ENCODE results near the gene OR51A7. TPM values are rescaled to one million over a fixed set of nuclear protein-coding genes. Genes with fewer than 3 reads are reported as not detected.
"Not testable (repeated sequence)": the region's sequence is repeated elsewhere in the genome, so short reads cannot be mapped to it uniquely, and the experiment has no call there.

OR51A7 gene
- total and polyA plus RNA-seq, 2 donors (not counting 1 experiment from before 2014, with no cell fraction given): not detected

GRCh38 chr11:4936745-4937144 lies 33.2 kb downstream of the OR51A7 start:
- Mint-ChIP-seq H3K4me1 (no peaks in the 10 kb centered on the region), H3K9me3 (ENCODE audit: insufficient read depth) (peaks cover 3% of the 10 kb centered on the region), H3K4me3 (no peak overlapping the region), H3K27me3 (peaks cover 6% of the 10 kb centered on the region), H3K27ac (no peak overlapping the region)
- Histone ChIP-seq H3K9ac (ENCODE audit: low read length) (no peak overlapping the region), H4K20me1 (ENCODE audit: control insufficient read depth, insufficient read depth, low read length, poor library complexity, severe bottlenecking) (no peaks in the 10 kb centered on the region), H3K4me2 (replicated peaks; ENCODE audit: low read depth, low read length, poor library complexity, severe bottlenecking) (no peak overlapping the region), H3K79me2 (ENCODE audit: control insufficient read depth, insufficient read depth, low read length) (no peaks in the 10 kb centered on the region), H3K36me3 (replicated peaks in 1 of 2; ENCODE audit: control extremely low read depth in 1 of 2, control insufficient read depth in 1 of 2, extremely low read depth in 1 of 2, insufficient read depth in 2 of 2, low read length in 1 of 2) (no peaks in the 10 kb centered on the region), H3K9me3 (ENCODE audit: control extremely low read depth in 1 of 3, control insufficient read depth in 2 of 3, insufficient read depth in 1 of 3, low read length in 2 of 3) (no peaks in the 10 kb centered on the region), H3K27ac (ENCODE audit: low read length in 2 of 2) (no peak overlapping the region), H2AFZ (ENCODE audit: insufficient read depth, low read depth, low read length, poor library complexity, severe bottlenecking) (no peak overlapping the region), H3K4me3 (ENCODE audit: control extremely low read depth in 1 of 5, extremely low read depth in 1 of 5, insufficient read depth in 1 of 5, low read depth in 2 of 5, low read length in 4 of 5) (no peak overlapping the region), H3K27me3 (replicated peaks in 1 of 4; ENCODE audit: control extremely low read depth in 1 of 4, control insufficient read depth in 3 of 4, insufficient read depth in 4 of 4, low read length in 3 of 4) (no peaks in the 10 kb centered on the region), H3K4me1 (ENCODE audit: control insufficient read depth in 2 of 2, insufficient read depth in 2 of 2, low read length in 2 of 2) (no peaks in the 10 kb centered on the region)
- ChIA-PET CTCF (no interaction called here), POLR2A (no interaction called here)
- ATAC-seq (ENCODE audit: low read depth) (no peak), DNase-seq (no peak)
- intact Hi-C loops (cut with micrococcal nuclease): no loop called here
- WGBS (ENCODE audit: insufficient coverage): no CpG with 5 or more reads among the region's 3 CpGs
- TF ChIP-seq EZH2 (IDR thresholded peaks at IDR 0.05; ENCODE audit: borderline replicate concordance, insufficient read depth, low read depth, low read length, poor library complexity, severe bottlenecking) (no peak), CTCF (IDR thresholded peaks at IDR 0.05) (no peak)

DNA sequence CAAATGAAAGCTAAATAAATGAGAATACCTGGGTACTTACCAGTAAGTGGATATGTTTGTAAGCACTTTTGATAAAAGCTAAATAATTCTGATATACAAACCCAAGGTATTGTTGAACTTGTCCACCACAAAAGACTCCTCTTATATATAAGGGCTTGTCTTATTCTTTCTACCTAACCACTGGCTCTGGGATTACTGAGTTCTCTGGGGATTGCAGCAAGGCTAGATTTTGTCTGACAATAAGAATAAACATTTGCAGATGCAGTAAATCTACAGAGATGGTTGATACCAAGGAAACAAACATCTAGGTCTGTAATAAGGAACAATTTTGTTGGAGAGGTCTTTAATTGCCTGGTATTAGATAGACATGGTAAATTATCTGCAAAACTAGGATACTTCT lies 43.9 kb downstream of the OR51A7 start, which contains the start of gene OR51A4:
Gene OR51A4 (minus strand): TSS at position 101 of the 400 bp plus-strand sequence. CDS start 505 bp downstream, outside the sequence.
- ATAC-seq (ENCODE audit: low read depth) (no peak), DNase-seq (no peak)
- Histone ChIP-seq H3K27ac (ENCODE audit: low read length in 2 of 2) (no peak within 1 kb of the TSS), H2AFZ (ENCODE audit: insufficient read depth, low read depth, low read length, poor library complexity, severe bottlenecking) (no peak within 1 kb of the TSS), H3K27me3 (replicated peaks in 1 of 4; ENCODE audit: control extremely low read depth in 1 of 4, control insufficient read depth in 3 of 4, insufficient read depth in 4 of 4, low read length in 3 of 4) (no peaks in the 10 kb centered on the region), H3K4me3 (ENCODE audit: control extremely low read depth in 1 of 5, extremely low read depth in 1 of 5, insufficient read depth in 1 of 5, low read depth in 2 of 5, low read length in 4 of 5) (no peak within 1 kb of the TSS), H3K9me3 (ENCODE audit: control extremely low read depth in 1 of 3, control insufficient read depth in 2 of 3, insufficient read depth in 1 of 3, low read length in 2 of 3) (no peaks in the 10 kb centered on the region), H3K36me3 (replicated peaks in 1 of 2; ENCODE audit: control extremely low read depth in 1 of 2, control insufficient read depth in 1 of 2, extremely low read depth in 1 of 2, insufficient read depth in 2 of 2, low read length in 1 of 2) (no peaks in the 10 kb centered on the region), H4K20me1 (ENCODE audit: control insufficient read depth, insufficient read depth, low read length, poor library complexity, severe bottlenecking) (no peaks in the 10 kb centered on the region), H3K4me2 (replicated peaks; ENCODE audit: low read depth, low read length, poor library complexity, severe bottlenecking) (no peak within 1 kb of the TSS), H3K4me1 (ENCODE audit: control insufficient read depth in 2 of 2, insufficient read depth in 2 of 2, low read length in 2 of 2) (no peaks in the 10 kb centered on the region), H3K9ac (ENCODE audit: low read length) (no peak within 1 kb of the TSS), H3K79me2 (ENCODE audit: control insufficient read depth, insufficient read depth, low read length) (no peaks in the 10 kb centered on the region)
- Mint-ChIP-seq H3K27me3 (peaks cover 9% of the 10 kb centered on the region), H3K27ac (no peak within 1 kb of the TSS), H3K9me3 (ENCODE audit: insufficient read depth) (no peaks in the 10 kb centered on the region), H3K4me1 (no peaks in the 10 kb centered on the region), H3K4me3 (no peak within 1 kb of the TSS)
- POLR2A ChIA-PET: no interaction called here
- TF ChIP-seq CTCF (IDR thresholded peaks at IDR 0.05) (no peak), EZH2 (IDR thresholded peaks at IDR 0.05; ENCODE audit: borderline replicate concordance, insufficient read depth, low read depth, low read length, poor library complexity, severe bottlenecking) (no peak)
- intact Hi-C loops (cut with micrococcal nuclease): no loop called here
- CTCF ChIA-PET: no interaction called here

DNA sequence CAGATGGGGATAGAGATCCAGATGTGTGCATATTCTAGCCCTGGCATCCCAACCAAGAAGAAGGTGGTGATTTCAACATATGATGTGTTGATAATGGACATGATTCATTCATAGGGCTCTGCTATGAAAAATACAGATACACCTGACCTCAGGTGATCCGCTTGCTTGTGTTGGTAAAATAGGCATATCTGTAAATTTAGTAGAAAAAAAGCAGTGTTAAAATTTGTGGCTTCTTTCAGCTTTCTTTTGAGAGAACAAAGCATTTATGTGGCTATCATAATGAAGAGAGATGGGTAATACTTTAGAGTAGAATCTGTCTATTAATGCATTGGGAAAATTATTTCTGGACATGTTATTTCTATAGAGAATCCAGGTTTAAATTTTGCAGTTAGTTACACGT lies 52.0 kb downstream of the OR51A7 start, which contains the start of gene OR51A2:
Gene OR51A2 (minus strand): TSS at position 101 of the 400 bp plus-strand sequence. CDS start 0 bp downstream, at position 101.
- H3K4me3 Mint-ChIP-seq; ATAC-seq (ENCODE audit: low read depth); H3K9me3 ChIP-seq (ENCODE audit: control extremely low read depth in 1 of 3, control insufficient read depth in 2 of 3, insufficient read depth in 1 of 3, low read length in 2 of 3); H3K4me1 Mint-ChIP-seq; CTCF ChIA-PET; H3K9me3 Mint-ChIP-seq (ENCODE audit: insufficient read depth); H3K27ac ChIP-seq (ENCODE audit: low read length in 2 of 2); intact Hi-C loops (cut with micrococcal nuclease); H2AFZ ChIP-seq (ENCODE audit: insufficient read depth, low read depth, low read length, poor library complexity, severe bottlenecking); H3K27me3 Mint-ChIP-seq; H3K4me3 ChIP-seq (ENCODE audit: control extremely low read depth in 1 of 5, extremely low read depth in 1 of 5, insufficient read depth in 1 of 5, low read depth in 2 of 5, low read length in 4 of 5); H3K4me2 ChIP-seq (replicated peaks; ENCODE audit: low read depth, low read length, poor library complexity, severe bottlenecking); H3K27me3 ChIP-seq (replicated peaks in 1 of 4; ENCODE audit: control extremely low read depth in 1 of 4, control insufficient read depth in 3 of 4, insufficient read depth in 4 of 4, low read length in 3 of 4); H3K27ac Mint-ChIP-seq; DNase-seq; H3K9ac ChIP-seq (ENCODE audit: low read length); POLR2A ChIA-PET; H4K20me1 ChIP-seq (ENCODE audit: control insufficient read depth, insufficient read depth, low read length, poor library complexity, severe bottlenecking); H3K4me1 ChIP-seq (ENCODE audit: control insufficient read depth in 2 of 2, insufficient read depth in 2 of 2, low read length in 2 of 2); H3K36me3 ChIP-seq (replicated peaks in 1 of 2; ENCODE audit: control extremely low read depth in 1 of 2, control insufficient read depth in 1 of 2, extremely low read depth in 1 of 2, insufficient read depth in 2 of 2, low read length in 1 of 2); H3K79me2 ChIP-seq (ENCODE audit: control insufficient read depth, insufficient read depth, low read length): not testable (repeated sequence)
- WGBS (ENCODE audit: insufficient coverage): no CpG with 5 or more reads among the region's 2 CpGs

Measured in B cell (primary cell).